ENCODE measurements around the gene ALDH1L2. TPM values are rescaled to one million over a fixed set of nuclear protein-coding genes. Genes with fewer than 3 reads are reported as not detected.

Gene ALDH1L2
- polyA plus RNA-seq, 2 of the 4 experiments (the other 2 are of a cell fraction): 2.4 to 28.1 TPM

GRCh38 chr12:105104762-105105161 is 20.5 kb upstream of the ALDH1L2 start:
- ChIA-PET CTCF (interaction anchor here (1.0 kb wide), 1 partner anchor 722 kb away, joined by 5 read pairs; no protein-coding TSS in a partner anchor), POLR2A (no interaction called here)
- 7% methylated on average over 1 of the region's 1 CpG for WGBS (ENCODE audit: missing lambda C conversion rate)
- H3K27ac ChIP-seq: no peak overlapping the region
- H3K4me1 ChIP-seq: peaks cover 14% of the 10 kb centered on the region
- no peaks in the 10 kb centered on the region for H3K9me3 ChIP-seq
- FAIRE-seq (no peak), ATAC-seq (no peak), DNase-seq (ENCODE audit: low read depth in 1 of 2, low spot score in 1 of 2) (no peak)
- no peak overlapping the region for H3K4me2 ChIP-seq
- 0 out of 2 replicates have a peak, but pooled peaks have one; percentile 48 for TF ChIP-seq KDM1A (IDR thresholded peaks at IDR 0.05; ENCODE audit: low read depth)
- TF ChIP-seq PBX3 (IDR thresholded peaks at IDR 0.05): no peak
- no peak for TF ChIP-seq E2F6 (IDR thresholded peaks at IDR 0.05; ENCODE audit: borderline replicate concordance, low read depth)
- TF ChIP-seq FOSL2 (IDR thresholded peaks at IDR 0.05): no peak
- TF ChIP-seq FOSL2 (CRISPR knock-in tag; IDR thresholded peaks at IDR 0.05): no peak
- no peak for TF ChIP-seq RCOR1 (IDR thresholded peaks at IDR 0.05; ENCODE audit: low read depth, low read length)
- no peak overlapping the region for H3K4me3 ChIP-seq

- ATAC-seq: no peak
- CTCF ChIA-PET: interaction anchor here (0.5 to 3.2 kb wide), 5 partner anchors 15 to 721 kb away, joined by 3 to 15 read pairs (median 4); no protein-coding TSS in a partner anchor
- H3K4me3 ChIP-seq: no peak overlapping the region
Measured at GRCh38 chr12:105102673-105103072, 18.4 kb upstream of the ALDH1L2 start.

GRCh38 chr12:105100998-105101397 is 16.7 kb upstream of the ALDH1L2 start:
- POLR2A ChIA-PET: no interaction called here
- CTCF ChIA-PET: interaction anchor here (0.9 to 3.2 kb wide), 5 partner anchors 13 to 900 kb away, joined by 3 to 15 read pairs (median 3); no protein-coding TSS in a partner anchor
- peak; percentile 68 to 74; a peak in 5 of 6 replicates for ATAC-seq
- DNase-seq (ENCODE audit: low read depth in 1 of 2, low spot score in 1 of 2): no peak
- TF ChIP-seq POLR2AphosphoS2 (conservative IDR thresholded peaks at IDR 0.05; ENCODE audit: low read length) (no peak), SMC3 (IDR thresholded peaks at IDR 0.05) (peak; percentile 46; the same call in 2 of the 3 replicates), NPAS2 (CRISPR knock-in tag; IDR thresholded peaks at IDR 0.05; ENCODE audit: borderline replicate concordance) (no peak), CTCF (IDR thresholded peaks at IDR 0.05) (peak; percentile 54), RAD21 (conservative IDR thresholded peaks at IDR 0.05 in 1 of 2, IDR thresholded peaks at IDR 0.05 in 1 of 2) (peak; percentile 71 to 77), EHMT2 (IDR thresholded peaks at IDR 0.05; ENCODE audit: low read depth) (no peak)
- H3K4me2 ChIP-seq: peak overlapping the region; percentile 67
- no peak overlapping the region for H3K4me3 ChIP-seq
- FAIRE-seq: peak; percentile 74
- peaks cover 14% of the 10 kb centered on the region for H3K4me1 ChIP-seq
- no peaks in the 10 kb centered on the region for H3K9me3 ChIP-seq
- no peak overlapping the region for H3K27ac ChIP-seq

More at GRCh38 chr12:105102673-105103072, 18.4 kb upstream of the ALDH1L2 start:
- DNase-seq (ENCODE audit: low read depth in 1 of 2, low spot score in 1 of 2) (no peak), FAIRE-seq (no peak)
- POLR2A ChIA-PET: interaction anchor here (0.6 kb wide), 1 partner anchor 1884 kb away, joined by 3 read pairs; the partner anchor contains the start of gene MTERF2
- Histone ChIP-seq H3K4me1 (peaks cover 14% of the 10 kb centered on the region), H3K27ac (no peak overlapping the region), H3K9me3 (no peaks in the 10 kb centered on the region), H3K4me2 (no peak overlapping the region)
- TF ChIP-seq BCL3 (IDR thresholded peaks at IDR 0.05): no peak
